ENCODE measurements around the gene REST.

REST gene

GRCh38 chr4:56907489-56908205, at the start of gene REST:
Gene REST (plus strand): TSS chr4:56907900. CDS start chr4:56910639, 2,739 bp downstream.
- H3K27me3 ChIP-seq (ENCODE audit: control insufficient read depth in 5 of 5, insufficient read depth in 4 of 5, low read length in 5 of 5) = no peaks in the 10 kb centered on the region

GRCh38 chr4:56859841-56860240, 47.9 kb upstream of the REST start:
- Histone ChIP-seq H3K4me3 (ENCODE audit: low read depth in 1 of 5, low read length in 5 of 5) (no peak overlapping the region), H3K36me3 (ENCODE audit: control insufficient read depth in 5 of 5, insufficient read depth in 5 of 5, low read length in 5 of 5) (no peaks in the 10 kb centered on the region), H3K9me3 (ENCODE audit: control insufficient read depth in 5 of 5, low read length in 5 of 5) (no peaks in the 10 kb centered on the region), H3K4me1 (ENCODE audit: control insufficient read depth in 5 of 5, insufficient read depth in 5 of 5, low read length in 5 of 5) (peaks cover 0 to 20% (median 8%) of the 10 kb centered on the region in 5 donors), H3K27ac (ENCODE audit: low read depth, low read length) (no peak overlapping the region), H3K27me3 (ENCODE audit: control insufficient read depth in 5 of 5, insufficient read depth in 4 of 5, low read length in 5 of 5) (no peaks in the 10 kb centered on the region), H3K9ac (ENCODE audit: low read length in 5 of 5) (no peak overlapping the region)

More at GRCh38 chr4:56907489-56908205, at the start of gene REST:
- Histone ChIP-seq H3K4me3 (ENCODE audit: low read depth in 1 of 5, low read length in 5 of 5) (peak within 1 kb of the TSS; percentile 82 to 94 (median 87)), H3K4me1 (ENCODE audit: control insufficient read depth in 5 of 5, insufficient read depth in 5 of 5, low read length in 5 of 5) (peaks cover 0 to 45% (median 35%) of the 10 kb centered on the region in 5 donors), H3K27ac (ENCODE audit: low read depth, low read length) (peak within 1 kb of the TSS; percentile 96), H3K9me3 (ENCODE audit: control insufficient read depth in 5 of 5, low read length in 5 of 5) (no peaks in the 10 kb centered on the region), H3K9ac (ENCODE audit: low read length in 5 of 5) (peak within 1 kb of the TSS in 4 of 5 donors; percentile 61 to 84 (median 72)), H3K36me3 (ENCODE audit: control insufficient read depth in 5 of 5, insufficient read depth in 5 of 5, low read length in 5 of 5) (peaks cover 0 to 4% (median 0%) of the 10 kb centered on the region in 5 donors)

- Histone ChIP-seq H3K9ac (ENCODE audit: low read length in 5 of 5) (no peak overlapping the region), H3K4me1 (ENCODE audit: control insufficient read depth in 5 of 5, insufficient read depth in 5 of 5, low read length in 5 of 5) (peaks cover 0 to 20% (median 8%) of the 10 kb centered on the region in 5 donors), H3K4me3 (ENCODE audit: low read depth in 1 of 5, low read length in 5 of 5) (no peak overlapping the region), H3K9me3 (ENCODE audit: control insufficient read depth in 5 of 5, low read length in 5 of 5) (no peaks in the 10 kb centered on the region), H3K27me3 (ENCODE audit: control insufficient read depth in 5 of 5, insufficient read depth in 4 of 5, low read length in 5 of 5) (no peaks in the 10 kb centered on the region), H3K27ac (ENCODE audit: low read depth, low read length) (no peak overlapping the region), H3K36me3 (ENCODE audit: control insufficient read depth in 5 of 5, insufficient read depth in 5 of 5, low read length in 5 of 5) (no peaks in the 10 kb centered on the region)
Observed at GRCh38 chr4:56860781-56861180, 46.9 kb upstream of the REST start.

- Histone ChIP-seq H3K4me3 (ENCODE audit: low read depth in 1 of 5, low read length in 5 of 5) (no peak overlapping the region), H3K9ac (ENCODE audit: low read length in 5 of 5) (no peak overlapping the region), H3K27ac (ENCODE audit: low read depth, low read length) (no peak overlapping the region), H3K4me1 (ENCODE audit: control insufficient read depth in 5 of 5, insufficient read depth in 5 of 5, low read length in 5 of 5) (peaks cover 0 to 20% (median 8%) of the 10 kb centered on the region in 5 donors), H3K9me3 (ENCODE audit: control insufficient read depth in 5 of 5, low read length in 5 of 5) (no peaks in the 10 kb centered on the region), H3K36me3 (ENCODE audit: control insufficient read depth in 5 of 5, insufficient read depth in 5 of 5, low read length in 5 of 5) (no peaks in the 10 kb centered on the region), H3K27me3 (ENCODE audit: control insufficient read depth in 5 of 5, insufficient read depth in 4 of 5, low read length in 5 of 5) (no peaks in the 10 kb centered on the region)
Observed at GRCh38 chr4:56861360-56861759, 46.3 kb upstream of the REST start.

GRCh38 chr4:56863441-56864139, 44.1 kb upstream of the REST start:
- H3K36me3 ChIP-seq (ENCODE audit: control insufficient read depth in 5 of 5, insufficient read depth in 5 of 5, low read length in 5 of 5) = no peaks in the 10 kb centered on the region
- no peak overlapping the region for H3K4me3 ChIP-seq (ENCODE audit: low read depth in 1 of 5, low read length in 5 of 5)
- peaks cover 0 to under 1% (median 0%) of the 10 kb centered on the region in 5 donors for H3K4me1 ChIP-seq (ENCODE audit: control insufficient read depth in 5 of 5, insufficient read depth in 5 of 5, low read length in 5 of 5)
- no peak overlapping the region for H3K9ac ChIP-seq (ENCODE audit: low read length in 5 of 5)
- H3K27me3 ChIP-seq (ENCODE audit: control insufficient read depth in 5 of 5, insufficient read depth in 4 of 5, low read length in 5 of 5) = no peaks in the 10 kb centered on the region
- H3K27ac ChIP-seq (ENCODE audit: low read depth, low read length) = no peak overlapping the region
- H3K9me3 ChIP-seq (ENCODE audit: control insufficient read depth in 5 of 5, low read length in 5 of 5) = no peaks in the 10 kb centered on the region

- Histone ChIP-seq H3K9me3 (ENCODE audit: control insufficient read depth in 5 of 5, low read length in 5 of 5) (no peaks in the 10 kb centered on the region), H3K4me1 (ENCODE audit: control insufficient read depth in 5 of 5, insufficient read depth in 5 of 5, low read length in 5 of 5) (peaks cover 0 to 20% (median 12%) of the 10 kb centered on the region in 5 donors), H3K4me3 (ENCODE audit: low read depth in 1 of 5, low read length in 5 of 5) (peak overlapping the region in 4 of 5 donors; percentile 30 to 68 (median 48)), H3K36me3 (ENCODE audit: control insufficient read depth in 5 of 5, insufficient read depth in 5 of 5, low read length in 5 of 5) (no peaks in the 10 kb centered on the region), H3K9ac (ENCODE audit: low read length in 5 of 5) (no peak overlapping the region), H3K27ac (ENCODE audit: low read depth, low read length) (peak overlapping the region; percentile 28), H3K27me3 (ENCODE audit: control insufficient read depth in 5 of 5, insufficient read depth in 4 of 5, low read length in 5 of 5) (no peaks in the 10 kb centered on the region)
Observed at GRCh38 chr4:56870946-56871345, 36.8 kb upstream of the REST start.

GRCh38 chr4:56871371-56871866, 36.3 kb upstream of the REST start:
- Histone ChIP-seq H3K4me3 (ENCODE audit: low read depth in 1 of 5, low read length in 5 of 5) (peak overlapping the region; percentile 32 to 68 (median 53)), H3K9me3 (ENCODE audit: control insufficient read depth in 5 of 5, low read length in 5 of 5) (no peaks in the 10 kb centered on the region)

GRCh38 chr4:56874166-56874565, 33.5 kb upstream of the REST start:
- H3K4me3 ChIP-seq (ENCODE audit: low read depth in 1 of 5, low read length in 5 of 5) = no peak overlapping the region
- no peaks in the 10 kb centered on the region for H3K27me3 ChIP-seq (ENCODE audit: control insufficient read depth in 5 of 5, insufficient read depth in 4 of 5, low read length in 5 of 5)
- H3K4me1 ChIP-seq (ENCODE audit: control insufficient read depth in 5 of 5, insufficient read depth in 5 of 5, low read length in 5 of 5) = peaks cover 0 to 20% (median 12%) of the 10 kb centered on the region in 5 donors
- no peak overlapping the region for H3K27ac ChIP-seq (ENCODE audit: low read depth, low read length)
- H3K9ac ChIP-seq (ENCODE audit: low read length in 5 of 5) = no peak overlapping the region
- no peaks in the 10 kb centered on the region for H3K36me3 ChIP-seq (ENCODE audit: control insufficient read depth in 5 of 5, insufficient read depth in 5 of 5, low read length in 5 of 5)
- no peaks in the 10 kb centered on the region for H3K9me3 ChIP-seq (ENCODE audit: control insufficient read depth in 5 of 5, low read length in 5 of 5)

More at GRCh38 chr4:56871371-56871866, 36.3 kb upstream of the REST start:
- Histone ChIP-seq H3K36me3 (ENCODE audit: control insufficient read depth in 5 of 5, insufficient read depth in 5 of 5, low read length in 5 of 5) (no peaks in the 10 kb centered on the region), H3K27ac (ENCODE audit: low read depth, low read length) (peak overlapping the region; percentile 28), H3K4me1 (ENCODE audit: control insufficient read depth in 5 of 5, insufficient read depth in 5 of 5, low read length in 5 of 5) (peaks cover 0 to 20% (median 12%) of the 10 kb centered on the region in 5 donors), H3K27me3 (ENCODE audit: control insufficient read depth in 5 of 5, insufficient read depth in 4 of 5, low read length in 5 of 5) (no peaks in the 10 kb centered on the region), H3K9ac (ENCODE audit: low read length in 5 of 5) (peak overlapping the region in 3 of 5 donors; percentile 46 to 62 (median 60))

- H3K9me3 ChIP-seq (ENCODE audit: control insufficient read depth in 5 of 5, low read length in 5 of 5) = no peaks in the 10 kb centered on the region
- H3K27me3 ChIP-seq (ENCODE audit: control insufficient read depth in 5 of 5, insufficient read depth in 4 of 5, low read length in 5 of 5) = no peaks in the 10 kb centered on the region
- no peaks in the 10 kb centered on the region for H3K36me3 ChIP-seq (ENCODE audit: control insufficient read depth in 5 of 5, insufficient read depth in 5 of 5, low read length in 5 of 5)
- H3K27ac ChIP-seq (ENCODE audit: low read depth, low read length) = no peak overlapping the region
- no peak overlapping the region for H3K9ac ChIP-seq (ENCODE audit: low read length in 5 of 5)
- peaks cover 0 to 20% (median 12%) of the 10 kb centered on the region in 5 donors for H3K4me1 ChIP-seq (ENCODE audit: control insufficient read depth in 5 of 5, insufficient read depth in 5 of 5, low read length in 5 of 5)
- H3K4me3 ChIP-seq (ENCODE audit: low read depth in 1 of 5, low read length in 5 of 5) = no peak overlapping the region
Observed at GRCh38 chr4:56874923-56875322, 32.8 kb upstream of the REST start.

GRCh38 chr4:56876264-56876663, 31.4 kb upstream of the REST start:
- no peak overlapping the region for H3K27ac ChIP-seq (ENCODE audit: low read depth, low read length)
- H3K9me3 ChIP-seq (ENCODE audit: control insufficient read depth in 5 of 5, low read length in 5 of 5) = no peaks in the 10 kb centered on the region
- no peaks in the 10 kb centered on the region for H3K36me3 ChIP-seq (ENCODE audit: control insufficient read depth in 5 of 5, insufficient read depth in 5 of 5, low read length in 5 of 5)
- peaks cover 0 to 12% (median 7%) of the 10 kb centered on the region in 5 donors for H3K4me1 ChIP-seq (ENCODE audit: control insufficient read depth in 5 of 5, insufficient read depth in 5 of 5, low read length in 5 of 5)
- H3K4me3 ChIP-seq (ENCODE audit: low read depth in 1 of 5, low read length in 5 of 5) = no peak overlapping the region
- H3K9ac ChIP-seq (ENCODE audit: low read length in 5 of 5) = no peak overlapping the region
- H3K27me3 ChIP-seq (ENCODE audit: control insufficient read depth in 5 of 5, insufficient read depth in 4 of 5, low read length in 5 of 5) = no peaks in the 10 kb centered on the region
